GM10266 (cell line): Measurements from ENCODE around the gene TMEM151B.

Source experiments
- DNase-seq: peaks from one replicate; pipeline ENCODE4 v3.0.0; 2012; ENCODE audit errors: extremely low spot score
- TF ChIP-seq, protein P1 (sequence below): IDR thresholded peaks from 2 replicates; pipeline ENCODE4 v1.5.1; 2012; ENCODE audit warnings: mild to moderate bottlenecking, low read depth; ENCODE audit not compliant: control insufficient read depth, insufficient read depth; ENCODE audit errors: missing control alignments

Gene TMEM151B

DNA sequence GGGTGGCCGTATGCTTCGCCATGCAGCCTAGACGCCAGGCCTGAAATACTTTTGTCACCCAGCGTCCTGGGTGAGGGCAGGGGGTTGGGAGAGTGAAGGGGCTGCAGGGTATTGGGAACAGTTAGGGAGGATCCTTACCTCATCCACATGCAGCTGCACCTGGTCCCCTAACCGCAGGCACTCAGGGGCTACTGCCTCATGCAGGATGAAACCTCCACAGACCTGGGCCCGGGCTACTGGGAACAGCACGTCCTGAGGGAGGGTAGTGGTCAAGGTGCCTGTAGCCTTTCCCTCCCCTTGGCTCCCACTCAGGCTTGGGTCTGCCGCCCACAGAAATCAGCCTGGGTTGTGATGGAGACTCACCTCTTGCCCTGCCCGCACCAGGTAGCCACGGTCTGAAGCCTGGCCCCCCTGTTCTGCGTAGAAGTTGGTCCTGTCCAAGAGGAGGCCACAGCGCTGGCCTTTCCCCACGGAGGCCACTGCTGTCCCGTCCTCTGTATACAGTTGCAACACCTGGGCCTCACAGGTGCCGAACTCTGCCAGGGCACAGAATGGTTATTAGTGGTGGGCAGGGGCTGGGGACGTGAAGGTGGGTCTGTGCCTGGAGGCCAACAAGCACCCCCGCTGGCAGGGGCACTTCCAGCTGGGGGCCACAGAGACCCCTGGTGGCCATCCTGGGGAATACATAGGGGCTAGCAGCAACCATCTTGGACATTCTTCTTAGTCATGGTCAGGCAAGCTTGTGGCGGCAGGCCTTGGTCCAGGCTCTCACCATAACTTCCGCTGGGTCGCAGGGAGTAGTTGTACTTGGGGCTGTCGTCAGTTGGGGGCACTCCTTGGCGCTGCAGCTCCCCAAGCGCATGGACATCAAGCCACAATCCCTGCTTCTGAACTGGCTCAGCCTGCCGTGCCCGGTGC is 34.3 kb downstream of the TMEM151B start:
- peak; percentile 70 for DNase-seq
- TF ChIP-seq, protein P1, sequence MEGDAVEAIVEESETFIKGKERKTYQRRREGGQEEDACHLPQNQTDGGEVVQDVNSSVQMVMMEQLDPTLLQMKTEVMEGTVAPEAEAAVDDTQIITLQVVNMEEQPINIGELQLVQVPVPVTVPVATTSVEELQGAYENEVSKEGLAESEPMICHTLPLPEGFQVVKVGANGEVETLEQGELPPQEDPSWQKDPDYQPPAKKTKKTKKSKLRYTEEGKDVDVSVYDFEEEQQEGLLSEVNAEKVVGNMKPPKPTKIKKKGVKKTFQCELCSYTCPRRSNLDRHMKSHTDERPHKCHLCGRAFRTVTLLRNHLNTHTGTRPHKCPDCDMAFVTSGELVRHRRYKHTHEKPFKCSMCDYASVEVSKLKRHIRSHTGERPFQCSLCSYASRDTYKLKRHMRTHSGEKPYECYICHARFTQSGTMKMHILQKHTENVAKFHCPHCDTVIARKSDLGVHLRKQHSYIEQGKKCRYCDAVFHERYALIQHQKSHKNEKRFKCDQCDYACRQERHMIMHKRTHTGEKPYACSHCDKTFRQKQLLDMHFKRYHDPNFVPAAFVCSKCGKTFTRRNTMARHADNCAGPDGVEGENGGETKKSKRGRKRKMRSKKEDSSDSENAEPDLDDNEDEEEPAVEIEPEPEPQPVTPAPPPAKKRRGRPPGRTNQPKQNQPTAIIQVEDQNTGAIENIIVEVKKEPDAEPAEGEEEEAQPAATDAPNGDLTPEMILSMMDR, result peak; percentile 66

DNA sequence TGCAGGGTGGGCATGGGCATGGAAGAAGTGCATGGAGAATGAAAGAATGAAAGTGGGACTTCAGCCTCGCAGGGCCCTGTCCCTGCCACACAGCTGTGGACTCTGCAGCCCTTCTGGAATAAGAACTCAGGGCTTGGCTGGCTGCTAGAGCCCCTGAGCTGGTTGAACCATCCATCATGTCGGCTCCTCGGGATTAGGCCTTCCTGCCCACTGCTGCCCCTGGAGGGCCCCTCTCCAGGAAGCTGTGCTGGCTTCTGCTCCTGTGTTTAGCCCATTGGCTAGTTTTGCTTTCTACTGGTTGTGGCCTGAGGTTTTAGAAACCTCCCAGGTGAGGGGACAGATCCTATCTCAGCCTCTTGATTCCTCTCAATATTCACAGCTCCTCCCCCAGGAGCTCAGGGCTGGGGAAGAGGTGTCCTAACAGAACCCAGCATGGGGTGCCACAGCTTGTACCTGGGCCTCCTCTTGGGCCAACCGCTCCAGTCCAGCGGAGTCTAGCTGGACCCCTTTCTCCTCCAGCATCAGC is 35.0 kb downstream of the TMEM151B start:
- DNase-seq, result no peak
- TF ChIP-seq, protein P1, result no peak

DNA sequence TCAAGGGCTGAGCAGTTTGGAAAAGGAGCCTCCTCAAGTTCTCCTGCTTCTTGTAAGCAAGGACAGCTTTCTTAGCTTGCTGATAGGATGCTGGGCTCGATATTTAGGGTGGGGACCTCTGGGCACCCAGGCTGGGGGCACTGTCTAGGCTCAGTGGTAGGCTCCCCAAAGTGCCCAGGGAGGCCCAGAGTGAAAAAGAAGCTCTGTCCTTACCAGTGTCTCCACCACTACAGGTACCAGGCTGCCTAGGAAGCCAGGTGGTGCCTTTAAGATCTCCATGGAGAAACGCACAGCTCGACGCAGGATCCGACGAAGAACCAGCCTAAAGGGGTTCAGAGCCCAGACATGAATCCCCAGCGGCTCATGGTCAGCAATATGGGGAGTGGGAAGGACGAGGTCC is 36.5 kb downstream of the TMEM151B start:
- no peak for DNase-seq
- TF ChIP-seq, protein P1, result no peak

DNA sequence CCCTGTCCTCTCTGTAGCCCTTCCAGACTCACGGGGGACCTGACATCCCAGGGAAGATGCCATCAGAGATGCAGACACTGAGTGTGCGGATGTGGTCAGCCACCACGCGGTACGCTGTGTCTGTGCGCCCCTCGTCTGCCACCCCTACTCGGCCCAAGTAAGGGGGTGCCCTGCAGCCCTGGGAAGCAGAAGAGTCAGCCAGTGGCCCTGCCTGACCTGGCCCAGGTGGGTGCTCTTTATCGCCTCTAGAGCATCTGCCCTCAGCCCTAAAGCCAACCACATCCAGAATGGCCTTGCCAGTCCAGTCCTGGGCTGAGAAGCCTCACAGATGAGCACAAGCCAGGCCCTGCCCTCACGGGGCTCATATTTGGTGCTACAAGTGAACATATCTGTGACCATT is 37.0 kb downstream of the TMEM151B start:
- TF ChIP-seq, protein P1, result no peak
- DNase-seq, result no peak

DNA sequence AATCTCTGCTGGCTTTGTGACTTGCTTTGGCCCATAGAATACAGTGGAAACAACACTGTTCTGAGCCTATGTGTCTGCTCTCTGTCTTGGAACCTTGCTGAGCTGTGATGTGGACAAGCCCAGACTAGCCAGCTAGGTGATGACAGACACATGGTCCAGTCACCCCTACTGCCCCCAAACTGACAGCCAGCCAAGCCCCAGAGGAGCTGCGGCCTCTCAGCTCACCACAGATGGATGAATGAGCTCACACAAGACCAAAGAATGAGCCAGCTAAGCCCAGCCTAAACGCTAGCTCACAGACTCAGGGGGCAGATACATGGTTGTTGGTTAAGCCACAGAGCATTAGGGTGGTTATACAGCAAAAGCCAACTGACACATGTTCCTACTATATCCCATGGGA is 38.8 kb downstream of the TMEM151B start:
- no peak for DNase-seq
- TF ChIP-seq, protein P1, result no peak

DNA sequence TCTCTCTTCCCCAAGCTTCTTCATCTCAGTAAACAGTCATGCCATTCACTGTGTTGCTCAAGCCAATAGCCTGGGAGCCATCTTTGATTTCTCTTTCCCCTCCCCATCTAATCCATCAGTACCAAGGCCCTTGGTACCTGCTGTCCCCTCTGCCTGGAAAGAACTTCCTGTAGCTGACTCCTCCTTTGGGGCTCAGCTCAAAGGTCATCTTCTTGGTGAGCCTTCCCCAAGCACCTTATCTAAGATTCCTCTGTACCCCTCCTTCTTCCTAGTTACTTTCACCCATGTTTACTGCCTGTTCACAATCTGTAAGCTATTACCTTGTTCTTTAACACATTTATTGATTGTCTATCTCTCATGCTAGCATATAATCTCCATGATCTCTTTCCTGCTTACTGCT is 39.4 kb downstream of the TMEM151B start:
- TF ChIP-seq, protein P1, result no peak
- no peak for DNase-seq

DNA sequence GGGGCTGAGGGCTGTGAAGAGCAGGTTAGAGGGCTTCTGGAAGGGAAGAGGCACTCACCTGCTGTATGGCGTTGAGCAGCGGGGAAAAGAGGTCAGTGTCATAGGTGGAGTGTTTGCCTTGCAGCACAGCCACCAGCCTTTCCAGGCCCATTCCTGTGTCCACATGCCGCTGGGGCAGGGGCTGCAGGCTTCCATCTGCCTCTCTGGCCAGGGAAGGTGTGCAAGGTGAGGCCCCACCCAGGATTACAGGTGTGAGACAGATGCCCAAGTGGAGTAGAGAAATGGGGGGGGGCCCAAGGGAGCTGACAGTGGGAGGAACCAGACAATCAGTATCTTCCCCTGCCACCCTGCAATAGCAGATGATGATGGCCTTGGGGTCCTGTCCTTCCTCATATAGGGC is 40.0 kb downstream of the TMEM151B start:
- TF ChIP-seq, protein P1, result no peak
- no peak for DNase-seq
